AG04449 (cell line): ENCODE measurements around the gene CRISPLD2.

Source experiments
- CTCF ChIA-PET: fragments of 350-600 bp; formaldehyde crosslinking; extraction: SDS; loops from one replicate; lab custom pipeline; 2021; ENCODE audit warnings: antibody characterized with exemption; lab: Yijun Ruan, JAX
- POLR2A ChIA-PET: fragments of 400-600, 350-600 bp; formaldehyde crosslinking; extraction: SDS; loops from one replicate; lab custom pipeline; 2020; ENCODE audit warnings: antibody characterized with exemption, inconsistent platforms; lab: Yijun Ruan, JAX
- DNase-seq: peaks from one replicate; pipeline ENCODE4 v3.0.0-alpha.2; 2010; ENCODE audit warnings: low read depth, low spot score
- H3K4me3 ChIP-seq: 2 replicates; pipeline ENCODE4 v1.5.1; 2011; ENCODE audit warnings: low read depth, mild to moderate bottlenecking, control low read depth, low read length
- CTCF ChIP-seq: IDR thresholded peaks from one replicate; pipeline ENCODE4 v1.5.1; 2011; ENCODE audit warnings: mild to moderate bottlenecking, moderate library complexity, low read length, control low read depth, inconsistent platforms; ENCODE audit not compliant: insufficient read depth; ENCODE audit errors: missing control alignments

Gene CRISPLD2

GRCh38 chr16:84874553-84874952, 54.8 kb downstream of the CRISPLD2 start:
- peak; percentile 5 for DNase-seq
- ChIA-PET POLR2A (interaction anchor here (0.6 kb wide), 1 partner anchor 261 kb away, joined by 3 read pairs; no protein-coding TSS in a partner anchor), CTCF (interaction anchor here (0.9 to 1.2 kb wide), 4 partner anchors 10 to 203 kb away, joined by 3 read pairs; no protein-coding TSS in a partner anchor)
- H3K4me3 ChIP-seq = no peak overlapping the region
- TF ChIP-seq CTCF = no peak

- no peak for TF ChIP-seq CTCF
- DNase-seq = no peak
- ChIA-PET CTCF (interaction anchor here (0.6 to 1.8 kb wide), 2 partner anchors 10 to 120 kb away, joined by 3 to 6 read pairs; no protein-coding TSS in a partner anchor), POLR2A (interaction anchor here (0.6 kb wide), 1 partner anchor 262 kb away, joined by 3 read pairs; no protein-coding TSS in a partner anchor)
- H3K4me3 ChIP-seq = no peak overlapping the region
Observed at GRCh38 chr16:84874983-84875382, 55.2 kb downstream of the CRISPLD2 start.

- DNase-seq = no peak
- H3K4me3 ChIP-seq = no peak overlapping the region
- POLR2A ChIA-PET = no interaction called here
- CTCF ChIA-PET = interaction anchor here (1.8 kb wide), 1 partner anchor 11 kb away, joined by 6 read pairs; no protein-coding TSS in a partner anchor
- TF ChIP-seq CTCF = no peak
Observed at GRCh38 chr16:84875846-84876245, 56.1 kb downstream of the CRISPLD2 start.

- no peak for DNase-seq
- H3K4me3 ChIP-seq = no peak overlapping the region
- CTCF ChIA-PET = interaction anchor here (1.8 kb wide), 1 partner anchor 12 kb away, joined by 6 read pairs; no protein-coding TSS in a partner anchor
- POLR2A ChIA-PET = no interaction called here
- TF ChIP-seq CTCF = no peak
Observed at GRCh38 chr16:84876873-84877606, 57.3 kb downstream of the CRISPLD2 start.

GRCh38 chr16:84878770-84879169, 59.0 kb downstream of the CRISPLD2 start:
- no peak for TF ChIP-seq CTCF
- H3K4me3 ChIP-seq = no peak overlapping the region
- ChIA-PET POLR2A (no interaction called here), CTCF (no interaction called here)
- no peak for DNase-seq
